ENCODE data around the gene TGM6.

The TGM6 gene

DNA sequence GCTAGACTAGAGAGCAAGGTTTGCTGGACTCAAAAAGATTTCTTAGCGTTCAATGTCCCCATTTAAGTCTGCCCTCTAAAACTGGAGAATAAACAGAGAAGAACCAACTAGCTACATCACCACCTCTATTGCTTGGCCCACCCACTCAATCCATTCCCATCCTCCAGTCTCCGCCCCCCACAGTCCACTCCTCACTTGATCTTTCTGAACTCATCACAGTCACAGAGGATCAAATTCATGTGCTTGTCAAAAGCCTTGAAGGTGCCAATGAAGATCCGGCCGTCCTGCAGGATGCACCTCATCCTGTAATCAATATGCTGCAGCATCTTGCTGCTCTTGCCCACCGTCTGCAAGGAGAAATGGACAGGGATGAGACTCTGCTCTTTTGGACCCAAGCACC lies 86.7 kb downstream of the TGM6 start:
- ATAC-seq = no peak
- TF ChIP-seq, protein P1, sequence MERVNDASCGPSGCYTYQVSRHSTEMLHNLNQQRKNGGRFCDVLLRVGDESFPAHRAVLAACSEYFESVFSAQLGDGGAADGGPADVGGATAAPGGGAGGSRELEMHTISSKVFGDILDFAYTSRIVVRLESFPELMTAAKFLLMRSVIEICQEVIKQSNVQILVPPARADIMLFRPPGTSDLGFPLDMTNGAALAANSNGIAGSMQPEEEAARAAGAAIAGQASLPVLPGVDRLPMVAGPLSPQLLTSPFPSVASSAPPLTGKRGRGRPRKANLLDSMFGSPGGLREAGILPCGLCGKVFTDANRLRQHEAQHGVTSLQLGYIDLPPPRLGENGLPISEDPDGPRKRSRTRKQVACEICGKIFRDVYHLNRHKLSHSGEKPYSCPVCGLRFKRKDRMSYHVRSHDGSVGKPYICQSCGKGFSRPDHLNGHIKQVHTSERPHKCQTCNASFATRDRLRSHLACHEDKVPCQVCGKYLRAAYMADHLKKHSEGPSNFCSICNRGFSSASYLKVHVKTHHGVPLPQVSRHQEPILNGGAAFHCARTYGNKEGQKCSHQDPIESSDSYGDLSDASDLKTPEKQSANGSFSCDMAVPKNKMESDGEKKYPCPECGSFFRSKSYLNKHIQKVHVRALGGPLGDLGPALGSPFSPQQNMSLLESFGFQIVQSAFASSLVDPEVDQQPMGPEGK (CRISPR knock-in tag; IDR thresholded peaks at IDR 0.05; ENCODE audit: borderline replicate concordance) = no peak
- no peak for TF ChIP-seq ZFP30 (CRISPR knock-in tag; IDR thresholded peaks at IDR 0.05)
- no peak for TF ChIP-seq SNAI2 (CRISPR knock-in tag; IDR thresholded peaks at IDR 0.05)
- TF ChIP-seq, protein P2, sequence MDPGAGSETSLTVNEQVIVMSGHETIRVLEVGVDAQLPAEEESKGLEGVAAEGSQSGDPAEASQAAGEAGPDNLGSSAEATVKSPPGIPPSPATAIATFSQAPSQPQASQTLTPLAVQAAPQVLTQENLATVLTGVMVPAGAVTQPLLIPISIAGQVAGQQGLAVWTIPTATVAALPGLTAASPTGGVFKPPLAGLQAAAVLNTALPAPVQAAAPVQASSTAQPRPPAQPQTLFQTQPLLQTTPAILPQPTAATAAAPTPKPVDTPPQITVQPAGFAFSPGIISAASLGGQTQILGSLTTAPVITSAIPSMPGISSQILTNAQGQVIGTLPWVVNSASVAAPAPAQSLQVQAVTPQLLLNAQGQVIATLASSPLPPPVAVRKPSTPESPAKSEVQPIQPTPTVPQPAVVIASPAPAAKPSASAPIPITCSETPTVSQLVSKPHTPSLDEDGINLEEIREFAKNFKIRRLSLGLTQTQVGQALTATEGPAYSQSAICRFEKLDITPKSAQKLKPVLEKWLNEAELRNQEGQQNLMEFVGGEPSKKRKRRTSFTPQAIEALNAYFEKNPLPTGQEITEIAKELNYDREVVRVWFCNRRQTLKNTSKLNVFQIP (CRISPR knock-in tag; IDR thresholded peaks at IDR 0.05; ENCODE audit: borderline replicate concordance, low read depth) = no peak
- TF ChIP-seq TCF4 (CRISPR knock-in tag; IDR thresholded peaks at IDR 0.05; ENCODE audit: borderline replicate concordance) = no peak
- TF ChIP-seq ZNF8 (CRISPR knock-in tag; IDR thresholded peaks at IDR 0.05) = no peak
- no peak for TF ChIP-seq RARB (CRISPR knock-in tag; IDR thresholded peaks at IDR 0.05)
- TF ChIP-seq, protein P3, sequence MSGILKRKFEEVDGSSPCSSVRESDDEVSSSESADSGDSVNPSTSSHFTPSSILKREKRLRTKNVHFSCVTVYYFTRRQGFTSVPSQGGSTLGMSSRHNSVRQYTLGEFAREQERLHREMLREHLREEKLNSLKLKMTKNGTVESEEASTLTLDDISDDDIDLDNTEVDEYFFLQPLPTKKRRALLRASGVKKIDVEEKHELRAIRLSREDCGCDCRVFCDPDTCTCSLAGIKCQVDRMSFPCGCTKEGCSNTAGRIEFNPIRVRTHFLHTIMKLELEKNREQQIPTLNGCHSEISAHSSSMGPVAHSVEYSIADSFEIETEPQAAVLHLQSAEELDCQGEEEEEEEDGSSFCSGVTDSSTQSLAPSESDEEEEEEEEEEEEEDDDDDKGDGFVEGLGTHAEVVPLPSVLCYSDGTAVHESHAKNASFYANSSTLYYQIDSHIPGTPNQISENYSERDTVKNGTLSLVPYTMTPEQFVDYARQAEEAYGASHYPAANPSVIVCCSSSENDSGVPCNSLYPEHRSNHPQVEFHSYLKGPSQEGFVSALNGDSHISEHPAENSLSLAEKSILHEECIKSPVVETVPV (CRISPR knock-in tag; IDR thresholded peaks at IDR 0.05) = no peak
- TF ChIP-seq ESRRG (CRISPR knock-in tag; IDR thresholded peaks at IDR 0.05) = no peak
- TF ChIP-seq, protein P4, sequence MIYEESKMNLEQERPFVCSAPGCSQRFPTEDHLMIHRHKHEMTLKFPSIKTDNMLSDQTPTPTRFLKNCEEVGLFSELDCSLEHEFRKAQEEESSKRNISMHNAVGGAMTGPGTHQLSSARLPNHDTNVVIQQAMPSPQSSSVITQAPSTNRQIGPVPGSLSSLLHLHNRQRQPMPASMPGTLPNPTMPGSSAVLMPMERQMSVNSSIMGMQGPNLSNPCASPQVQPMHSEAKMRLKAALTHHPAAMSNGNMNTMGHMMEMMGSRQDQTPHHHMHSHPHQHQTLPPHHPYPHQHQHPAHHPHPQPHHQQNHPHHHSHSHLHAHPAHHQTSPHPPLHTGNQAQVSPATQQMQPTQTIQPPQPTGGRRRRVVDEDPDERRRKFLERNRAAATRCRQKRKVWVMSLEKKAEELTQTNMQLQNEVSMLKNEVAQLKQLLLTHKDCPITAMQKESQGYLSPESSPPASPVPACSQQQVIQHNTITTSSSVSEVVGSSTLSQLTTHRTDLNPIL (CRISPR knock-in tag; IDR thresholded peaks at IDR 0.05; ENCODE audit: low read depth) = no peak
- no peak for TF ChIP-seq BACH2 (CRISPR knock-in tag; IDR thresholded peaks at IDR 0.05; ENCODE audit: borderline replicate concordance)
- TF ChIP-seq, protein P5, sequence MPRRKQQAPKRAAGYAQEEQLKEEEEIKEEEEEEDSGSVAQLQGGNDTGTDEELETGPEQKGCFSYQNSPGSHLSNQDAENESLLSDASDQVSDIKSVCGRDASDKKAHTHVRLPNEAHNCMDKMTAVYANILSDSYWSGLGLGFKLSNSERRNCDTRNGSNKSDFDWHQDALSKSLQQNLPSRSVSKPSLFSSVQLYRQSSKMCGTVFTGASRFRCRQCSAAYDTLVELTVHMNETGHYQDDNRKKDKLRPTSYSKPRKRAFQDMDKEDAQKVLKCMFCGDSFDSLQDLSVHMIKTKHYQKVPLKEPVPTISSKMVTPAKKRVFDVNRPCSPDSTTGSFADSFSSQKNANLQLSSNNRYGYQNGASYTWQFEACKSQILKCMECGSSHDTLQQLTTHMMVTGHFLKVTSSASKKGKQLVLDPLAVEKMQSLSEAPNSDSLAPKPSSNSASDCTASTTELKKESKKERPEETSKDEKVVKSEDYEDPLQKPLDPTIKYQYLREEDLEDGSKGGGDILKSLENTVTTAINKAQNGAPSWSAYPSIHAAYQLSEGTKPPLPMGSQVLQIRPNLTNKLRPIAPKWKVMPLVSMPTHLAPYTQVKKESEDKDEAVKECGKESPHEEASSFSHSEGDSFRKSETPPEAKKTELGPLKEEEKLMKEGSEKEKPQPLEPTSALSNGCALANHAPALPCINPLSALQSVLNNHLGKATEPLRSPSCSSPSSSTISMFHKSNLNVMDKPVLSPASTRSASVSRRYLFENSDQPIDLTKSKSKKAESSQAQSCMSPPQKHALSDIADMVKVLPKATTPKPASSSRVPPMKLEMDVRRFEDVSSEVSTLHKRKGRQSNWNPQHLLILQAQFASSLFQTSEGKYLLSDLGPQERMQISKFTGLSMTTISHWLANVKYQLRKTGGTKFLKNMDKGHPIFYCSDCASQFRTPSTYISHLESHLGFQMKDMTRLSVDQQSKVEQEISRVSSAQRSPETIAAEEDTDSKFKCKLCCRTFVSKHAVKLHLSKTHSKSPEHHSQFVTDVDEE (CRISPR knock-in tag; IDR thresholded peaks at IDR 0.05) = no peak
- TF ChIP-seq ISL1 (CRISPR knock-in tag; IDR thresholded peaks at IDR 0.05) = no peak
- TF ChIP-seq CSDC2 (CRISPR knock-in tag; IDR thresholded peaks at IDR 0.05) = no peak
- TF ChIP-seq ZC3H10 (CRISPR knock-in tag; IDR thresholded peaks at IDR 0.05) = no peak
- TF ChIP-seq PPARA (CRISPR knock-in tag; IDR thresholded peaks at IDR 0.05; ENCODE audit: borderline replicate concordance) = no peak
- TF ChIP-seq ARNTL (CRISPR knock-in tag; IDR thresholded peaks at IDR 0.05; ENCODE audit: borderline replicate concordance, low read depth) = no peak
- no peak for TF ChIP-seq ZFP3 (CRISPR knock-in tag; IDR thresholded peaks at IDR 0.05)
- no peak for TF ChIP-seq ZNF565 (CRISPR knock-in tag; conservative IDR thresholded peaks at IDR 0.05; ENCODE audit: low read depth)
- TF ChIP-seq TOX (CRISPR knock-in tag; IDR thresholded peaks at IDR 0.05; ENCODE audit: borderline replicate concordance) = no peak

DNA sequence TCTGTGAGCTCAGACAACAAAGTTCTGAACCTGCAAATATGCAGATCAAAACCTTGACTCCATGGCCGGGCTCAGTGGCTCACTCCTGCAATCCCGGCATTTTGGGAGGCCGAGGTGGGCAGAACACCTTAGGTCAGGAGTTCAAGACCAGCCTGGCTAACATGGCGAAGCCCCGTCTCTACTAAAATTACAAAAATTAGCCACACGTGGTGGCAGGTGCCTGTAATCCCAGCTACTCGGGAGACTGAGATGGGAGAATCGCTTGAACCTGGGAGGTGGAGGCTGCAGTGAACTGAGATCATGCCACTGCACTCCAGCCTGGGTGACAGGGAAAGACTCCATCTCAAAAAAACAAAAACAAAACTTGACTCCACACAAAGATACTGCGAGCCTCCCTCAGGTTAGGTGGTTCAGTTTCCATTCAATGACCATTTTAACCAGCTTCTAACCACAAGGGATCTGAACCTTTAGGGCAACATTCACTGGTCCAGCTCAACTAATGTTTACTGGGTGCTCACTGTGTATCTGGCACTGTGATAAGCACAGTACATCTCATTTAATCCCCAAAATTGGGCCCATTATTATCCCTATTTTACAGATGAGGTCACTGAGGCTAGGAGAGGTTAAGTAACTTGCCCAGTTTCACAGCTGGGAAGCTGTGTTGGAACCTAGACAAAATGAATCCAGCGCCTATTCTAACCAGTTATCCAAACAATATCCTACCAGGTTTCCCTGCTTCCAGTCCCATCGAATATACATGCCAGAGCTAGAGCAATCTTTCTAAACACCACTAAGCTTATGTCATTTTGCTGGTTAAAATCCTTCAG lies 88.1 kb downstream of the TGM6 start:
- ATAC-seq = no peak
- TF ChIP-seq ISL1 (CRISPR knock-in tag; IDR thresholded peaks at IDR 0.05) (no peak), ZFP30 (CRISPR knock-in tag; IDR thresholded peaks at IDR 0.05) (no peak), RARB (CRISPR knock-in tag; IDR thresholded peaks at IDR 0.05) (no peak), ZC3H10 (CRISPR knock-in tag; IDR thresholded peaks at IDR 0.05) (no peak), ZNF565 (CRISPR knock-in tag; conservative IDR thresholded peaks at IDR 0.05; ENCODE audit: low read depth) (no peak), ZNF70 (CRISPR knock-in tag; IDR thresholded peaks at IDR 0.05) (no peak), ESRRG (CRISPR knock-in tag; IDR thresholded peaks at IDR 0.05) (no peak), ZNF8 (CRISPR knock-in tag; IDR thresholded peaks at IDR 0.05) (no peak), OSR1 (CRISPR knock-in tag; IDR thresholded peaks at IDR 0.05) (no peak), CSDC2 (CRISPR knock-in tag; IDR thresholded peaks at IDR 0.05) (no peak), SNAI2 (CRISPR knock-in tag; IDR thresholded peaks at IDR 0.05) (no peak), TOX (CRISPR knock-in tag; IDR thresholded peaks at IDR 0.05; ENCODE audit: borderline replicate concordance) (no peak)
- TF ChIP-seq, protein P2 (CRISPR knock-in tag; IDR thresholded peaks at IDR 0.05; ENCODE audit: borderline replicate concordance, low read depth) = no peak
- TF ChIP-seq, protein P5 (CRISPR knock-in tag; IDR thresholded peaks at IDR 0.05) = no peak
- TF ChIP-seq, protein P3 (CRISPR knock-in tag; IDR thresholded peaks at IDR 0.05) = no peak

Measured in SK-N-SH treated with all-trans-retinoic acid at 6 μM for 48 hours (cell line).